OCI-LY3 (cell line): ENCODE measurements around the gene LIX1.

Experiments used
- EZH2phosphoT487 ChIP-seq: fragments of 200-600 bp; shearing (Covaris generic); IDR thresholded peaks from 2 replicates; pipeline ENCODE4 v1.6.1; 2018; ENCODE audit warnings: antibody characterized with exemption, mixed run types, low read depth
- TF ChIP-seq, protein P1 (sequence below): fragments of 200-600, 300-600 bp; sonication (generic); IDR thresholded peaks from 2 replicates; pipeline ENCODE4 v1.5.1; 2014; ENCODE audit warnings: antibody characterized with exemption, low read length, low read depth

- TF ChIP-seq, protein P1, sequence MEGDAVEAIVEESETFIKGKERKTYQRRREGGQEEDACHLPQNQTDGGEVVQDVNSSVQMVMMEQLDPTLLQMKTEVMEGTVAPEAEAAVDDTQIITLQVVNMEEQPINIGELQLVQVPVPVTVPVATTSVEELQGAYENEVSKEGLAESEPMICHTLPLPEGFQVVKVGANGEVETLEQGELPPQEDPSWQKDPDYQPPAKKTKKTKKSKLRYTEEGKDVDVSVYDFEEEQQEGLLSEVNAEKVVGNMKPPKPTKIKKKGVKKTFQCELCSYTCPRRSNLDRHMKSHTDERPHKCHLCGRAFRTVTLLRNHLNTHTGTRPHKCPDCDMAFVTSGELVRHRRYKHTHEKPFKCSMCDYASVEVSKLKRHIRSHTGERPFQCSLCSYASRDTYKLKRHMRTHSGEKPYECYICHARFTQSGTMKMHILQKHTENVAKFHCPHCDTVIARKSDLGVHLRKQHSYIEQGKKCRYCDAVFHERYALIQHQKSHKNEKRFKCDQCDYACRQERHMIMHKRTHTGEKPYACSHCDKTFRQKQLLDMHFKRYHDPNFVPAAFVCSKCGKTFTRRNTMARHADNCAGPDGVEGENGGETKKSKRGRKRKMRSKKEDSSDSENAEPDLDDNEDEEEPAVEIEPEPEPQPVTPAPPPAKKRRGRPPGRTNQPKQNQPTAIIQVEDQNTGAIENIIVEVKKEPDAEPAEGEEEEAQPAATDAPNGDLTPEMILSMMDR, result no peak
- no peak for TF ChIP-seq EZH2phosphoT487
Observed at GRCh38 chr5:97118261-97119006, 24.0 kb downstream of the LIX1 start.
